SK-N-SH treated with all-trans-retinoic acid at 6 μM for 48 hours (cell line): ENCODE data around the gene RBFOX1.

ENCODE experiments used
- CSDC2 ChIP-seq: fragments of 250-450 bp; sonication (Bioruptor Pico); IDR thresholded peaks from 2 replicates; pipeline ENCODE4 v1.5.0; 2020; ENCODE audit warnings: mild to moderate bottlenecking, moderate library complexity
- TOX ChIP-seq: fragments of 250-450 bp; sonication (Bioruptor Pico); IDR thresholded peaks from 2 replicates; pipeline ENCODE4 v1.8.0; 2021; ENCODE audit warnings: mild to moderate bottlenecking, moderate library complexity, borderline replicate concordance
- ZC3H10 ChIP-seq: fragments of 250-450 bp; sonication (Bioruptor Pico); IDR thresholded peaks from 2 replicates; pipeline ENCODE4 v1.5.1; 2021; ENCODE audit warnings: mild to moderate bottlenecking, moderate library complexity
- ZFP3 ChIP-seq: fragments of 250-450 bp; sonication (Bioruptor Pico); IDR thresholded peaks from 2 replicates; pipeline ENCODE4 v1.5.0; 2020; ENCODE audit warnings: mild to moderate bottlenecking, moderate library complexity
- ZNF8 ChIP-seq: fragments of 450-650 bp; formaldehyde crosslinking; IDR thresholded peaks from 2 replicates; pipeline ENCODE4 v1.5.0; 2020; ENCODE audit warnings: mild to moderate bottlenecking, moderate library complexity
- TF ChIP-seq, protein P1 (sequence below): fragments of 250-450 bp; sonication (Bioruptor Pico); IDR thresholded peaks from 2 replicates; pipeline ENCODE4 v1.8.0; 2020; ENCODE audit warnings: mild to moderate bottlenecking, moderate library complexity, borderline replicate concordance

DNA sequence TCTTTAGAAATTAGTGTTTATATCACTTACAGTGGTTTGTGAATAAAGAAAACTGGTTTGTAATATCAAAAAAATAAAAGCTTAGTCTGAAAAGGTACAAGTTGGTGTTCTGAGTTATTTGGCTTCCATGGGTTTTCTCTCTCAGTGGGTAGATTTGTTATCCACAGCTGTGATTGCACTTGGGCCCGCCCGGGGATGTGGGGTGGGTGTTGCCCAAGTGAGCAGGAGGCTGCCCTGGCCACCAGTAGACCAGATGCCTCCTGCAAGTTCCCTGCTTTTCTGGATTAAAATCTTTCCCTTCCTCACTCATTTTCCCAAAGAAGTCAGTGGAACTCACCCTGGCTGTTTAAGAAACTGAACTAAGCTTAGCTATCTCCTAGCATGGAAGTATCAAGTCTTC is 380.6 kb downstream of the RBFOX1 start:
- TF ChIP-seq, protein P1, sequence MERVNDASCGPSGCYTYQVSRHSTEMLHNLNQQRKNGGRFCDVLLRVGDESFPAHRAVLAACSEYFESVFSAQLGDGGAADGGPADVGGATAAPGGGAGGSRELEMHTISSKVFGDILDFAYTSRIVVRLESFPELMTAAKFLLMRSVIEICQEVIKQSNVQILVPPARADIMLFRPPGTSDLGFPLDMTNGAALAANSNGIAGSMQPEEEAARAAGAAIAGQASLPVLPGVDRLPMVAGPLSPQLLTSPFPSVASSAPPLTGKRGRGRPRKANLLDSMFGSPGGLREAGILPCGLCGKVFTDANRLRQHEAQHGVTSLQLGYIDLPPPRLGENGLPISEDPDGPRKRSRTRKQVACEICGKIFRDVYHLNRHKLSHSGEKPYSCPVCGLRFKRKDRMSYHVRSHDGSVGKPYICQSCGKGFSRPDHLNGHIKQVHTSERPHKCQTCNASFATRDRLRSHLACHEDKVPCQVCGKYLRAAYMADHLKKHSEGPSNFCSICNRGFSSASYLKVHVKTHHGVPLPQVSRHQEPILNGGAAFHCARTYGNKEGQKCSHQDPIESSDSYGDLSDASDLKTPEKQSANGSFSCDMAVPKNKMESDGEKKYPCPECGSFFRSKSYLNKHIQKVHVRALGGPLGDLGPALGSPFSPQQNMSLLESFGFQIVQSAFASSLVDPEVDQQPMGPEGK = no peak
- TF ChIP-seq TOX (CRISPR knock-in tag) (no peak), CSDC2 (CRISPR knock-in tag) (no peak), ZNF8 (CRISPR knock-in tag) (no peak), ZFP3 (CRISPR knock-in tag) (no peak), ZC3H10 (CRISPR knock-in tag) (no peak)
